GM08714 (cell line): ENCODE measurements around the gene FOXB2.
"Not testable (repeated sequence)": the region's sequence is repeated elsewhere in the genome, so short reads cannot be mapped to it uniquely, and the experiment has no call there.

Source experiments
- H3K4me3 ChIP-seq: fragments of 200-500 bp; sonication (Bioruptor generic); 2 replicates; pipeline ENCODE4 v1.5.1; 2014; ENCODE audit warnings: mild to moderate bottlenecking, low read length, inconsistent platforms
- ZNF274 ChIP-seq: IDR thresholded peaks from 2 replicates; pipeline ENCODE4 v1.6.1; 2012; ENCODE audit warnings: mild to moderate bottlenecking, low read depth, low read length

Gene FOXB2

GRCh38 chr9:77019236-77019925 is at the start of gene FOXB2:
FOXB2 (plus strand) TSS chr9:77019655; CDS start chr9:77019655, 0 bp downstream.
- no peak for TF ChIP-seq ZNF274
- no peak within 1 kb of the TSS for H3K4me3 ChIP-seq

- H3K4me3 ChIP-seq = no peak overlapping the region
- TF ChIP-seq ZNF274 = no peak
Measured at GRCh38 chr9:76969716-76970115, 49.7 kb upstream of the FOXB2 start.

GRCh38 chr9:76978831-76979230 is 40.6 kb upstream of the FOXB2 start:
- not testable (repeated sequence) for H3K4me3 ChIP-seq

GRCh38 chr9:76980566-76980965 is 38.9 kb upstream of the FOXB2 start:
- H3K4me3 ChIP-seq = no peak overlapping the region
- TF ChIP-seq ZNF274 = no peak

- no peak for TF ChIP-seq ZNF274
- no peak overlapping the region for H3K4me3 ChIP-seq
Measured at GRCh38 chr9:76984486-76984885, 35.0 kb upstream of the FOXB2 start.

GRCh38 chr9:76985581-76985980 is 33.9 kb upstream of the FOXB2 start:
- no peak overlapping the region for H3K4me3 ChIP-seq
- TF ChIP-seq ZNF274 = no peak

GRCh38 chr9:76987594-76988200 is 31.8 kb upstream of the FOXB2 start:
- H3K4me3 ChIP-seq = no peak overlapping the region
- no peak for TF ChIP-seq ZNF274

- no peak for TF ChIP-seq ZNF274
- no peak overlapping the region for H3K4me3 ChIP-seq
Measured at GRCh38 chr9:76988941-76989340, 30.5 kb upstream of the FOXB2 start.

- H3K4me3 ChIP-seq = no peak overlapping the region
Measured at GRCh38 chr9:76989501-76989900, 30.0 kb upstream of the FOXB2 start.

GRCh38 chr9:76996700-76997099 is 22.8 kb upstream of the FOXB2 start:
- no peak for TF ChIP-seq ZNF274
- H3K4me3 ChIP-seq = no peak overlapping the region

More at GRCh38 chr9:76989501-76989900, 30.0 kb upstream of the FOXB2 start:
- TF ChIP-seq ZNF274 = no peak

GRCh38 chr9:76999261-76999660 is 20.2 kb upstream of the FOXB2 start:
- no peak for TF ChIP-seq ZNF274
- H3K4me3 ChIP-seq = no peak overlapping the region

GRCh38 chr9:77000330-77000729 is 19.1 kb upstream of the FOXB2 start:
- TF ChIP-seq ZNF274 = no peak
- H3K4me3 ChIP-seq = no peak overlapping the region

GRCh38 chr9:77003366-77003765 is 16.1 kb upstream of the FOXB2 start:
- no peak for TF ChIP-seq ZNF274

GRCh38 chr9:77005216-77005615 is 14.2 kb upstream of the FOXB2 start:
- no peak overlapping the region for H3K4me3 ChIP-seq
- no peak for TF ChIP-seq ZNF274

More at GRCh38 chr9:77003366-77003765, 16.1 kb upstream of the FOXB2 start:
- no peak overlapping the region for H3K4me3 ChIP-seq

GRCh38 chr9:77010527-77010926 is 8.9 kb upstream of the FOXB2 start:
- no peak for TF ChIP-seq ZNF274
- no peak overlapping the region for H3K4me3 ChIP-seq
